Upper lobe of left lung (tissue), 4 donors: ENCODE measurements around the gene MAD1L1.

ENCODE experiments used
- CTCF ChIP-seq, 6 experiments: fragments of 450-650 bp in 4 of 6; fragments of 200-600 bp in 2 of 6; sonication (generic) in 2 of 6; IDR thresholded peaks; one replicate each; pipeline ENCODE4 v1.5.1; 2016 to 2019; ENCODE audit warnings: antibody characterized with exemption in 6 of 6
- EP300 ChIP-seq, 4 donors: sonication (generic); formaldehyde crosslinking; IDR thresholded peaks; one replicate each; pipeline ENCODE4 v1.5.1; 2017; ENCODE audit warnings: antibody characterized with exemption in 4 of 4, control low read depth in 2 of 4
- POLR2A ChIP-seq, 4 donors: fragments of 450-650 bp; IDR thresholded peaks; one replicate each; pipeline ENCODE4 v1.5.1; 2016 to 2017; ENCODE audit warnings: antibody characterized with exemption in 4 of 4, mild to moderate bottlenecking in 2 of 4

DNA sequence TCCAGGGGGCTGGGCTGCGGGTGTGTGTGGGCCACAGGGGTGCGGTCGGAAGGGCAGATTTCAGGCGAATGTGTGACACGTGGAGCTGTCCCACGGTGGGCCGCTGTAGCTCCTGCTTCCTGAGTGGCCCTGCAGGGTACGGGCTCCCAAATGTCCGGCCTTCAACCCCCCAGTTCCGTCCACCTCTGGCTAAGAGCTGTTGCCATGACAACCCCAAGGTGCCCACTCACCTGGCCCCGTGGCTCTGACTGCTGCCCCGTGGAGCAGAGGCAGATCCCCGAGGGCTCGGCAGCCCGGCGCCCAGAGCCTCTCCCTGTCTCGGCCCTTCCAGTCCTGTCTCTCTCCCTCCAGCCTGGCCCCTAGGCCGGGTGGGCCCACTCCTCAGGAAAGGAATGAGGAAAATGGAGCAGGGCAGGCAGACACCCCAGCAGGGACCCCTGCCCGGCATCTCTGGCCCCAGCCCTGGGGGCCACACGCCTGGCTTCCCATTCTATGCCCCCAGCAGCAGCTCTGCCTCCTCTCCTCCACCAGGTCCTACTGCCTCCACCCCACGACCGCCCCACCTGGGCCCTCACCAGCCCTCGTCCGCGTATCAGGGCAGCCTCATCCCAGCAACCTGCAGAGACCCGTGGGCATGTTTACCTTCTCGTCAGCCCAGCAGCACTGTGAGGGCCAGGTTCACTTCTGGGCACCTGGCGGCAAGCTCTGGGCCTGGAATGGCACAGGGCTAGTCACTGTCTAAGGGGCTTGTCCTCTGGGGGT, 347.1 kb downstream of the MAD1L1 start:
- TF ChIP-seq EP300 (IDR thresholded peaks at IDR 0.05) (no peak), CTCF (IDR thresholded peaks at IDR 0.05) (no peak), POLR2A (IDR thresholded peaks at IDR 0.05) (no peak)
